Right lobe of liver (tissue), 6 donors: ENCODE measurements around the gene HABP4. TPM values are rescaled to one million over a fixed set of nuclear protein-coding genes. Genes with fewer than 3 reads are reported as not detected.

Experiments used
- ATAC-seq, 4 donors: fragments of 200-7000 bp; cut with Tn5 transposase; one replicate each; pipeline ENCODE4 v1.9.1; 2020; ENCODE audit warnings: mild to moderate bottlenecking in 4 of 4, moderate library complexity in 4 of 4
- DNase-seq, 3 donors: peaks; one replicate each; pipeline ENCODE4 v3.0.0-alpha.2; 2020
- H3K27ac ChIP-seq, 3 donors: fragments of 200-600 bp; one replicate each; pipeline ENCODE4 v1.8.0; 2022
- H3K27me3 ChIP-seq, 2 donors: fragments of 200-600 bp; one replicate each; pipeline ENCODE4 v1.8.0; 2022
- H3K36me3 ChIP-seq, 4 donors: fragments of 200-600 bp; sonication (generic) in 1 of 4; one replicate each; pipeline versions ENCODE4 v1.5.1 to v1.8.0; 2017 to 2022; ENCODE audit warnings: control low read depth in 1 of 4
- H3K4me1 ChIP-seq, 4 donors: fragments of 200-600 bp; sonication (generic) in 1 of 4; one replicate each; pipeline versions ENCODE4 v1.5.1 to v1.8.0; 2017 to 2022; ENCODE audit warnings: control low read depth in 1 of 4
- H3K4me3 ChIP-seq, 3 donors: fragments of 200-600 bp; one replicate each; pipeline ENCODE4 v1.8.0; 2022
- H3K9me3 ChIP-seq, 4 donors: fragments of 200-600 bp; sonication (generic) in 1 of 4; one replicate each; pipeline versions ENCODE4 v1.5.1 to v1.8.0; 2017 to 2022; ENCODE audit warnings: control low read depth in 1 of 4
- POLR2A ChIP-seq: fragments of 450-650 bp; IDR thresholded peaks from one replicate; pipeline ENCODE4 v1.6.1; 2017; ENCODE audit warnings: antibody characterized with exemption, mild to moderate bottlenecking
- WGBS: methylation state at CpG from one replicate; pipeline ENCODE4 v1.1.6; 2018; ENCODE audit warnings: low coverage, low lambda C conversion rate; ENCODE audit not compliant: insufficient coverage; ENCODE audit errors: missing lambda C conversion rate; 5-methylcytosine and 5-hydroxymethylcytosine counted together
- intact Hi-C, 2 donors: fragments of 100-400 bp; cut with DNase I; formaldehyde crosslinking; loops; one replicate each; pipeline versions ENCODE4 v1.11.2 to v1.14.1; 2022
- total RNA-seq, 6 experiments: library from RNA; depleted of rRNA in 2 of 6; stranded (reverse); fragments of >200 nt in 2 of 6; fragmentation: NEBNext Ultra II Directional in 3 of 6; extraction: Animal tissue kit (Norgen Biotek cat#: 25700) in 3 of 6; gene quantifications; one replicate each; pipeline versions ENCODE4 v1.1.0 to v1.2.4, GENCODE V29; 2016 to 2023
- TF ChIP-seq, protein P1 (sequence below), 4 donors: fragments of 200-600 bp in 3 of 4; fragments of 450-650 bp in 1 of 4; IDR thresholded peaks; one replicate each; pipeline versions ENCODE4 v1.5.1 to v1.8.0; 2016 to 2022; ENCODE audit warnings: antibody characterized with exemption in 4 of 4, mild to moderate bottlenecking in 2 of 4
- donor health status: DM: no; HTN: yes; CAD: no.
- donor health status: DM: no; HTN: no; CAD: no.
- donor health status: DM: no; HTN: no; CAD: no.
- donor health status: DM: no; HTN: yes; CAD: no.
- donor health status: DM: no; HTN: yes; CAD: no.

HABP4 gene
- total RNA-seq, 6 experiments from 2014 or later: 1.4 to 6.2 (median 4.7) TPM

GRCh38 chr9:96430377-96430776 is 19.6 kb upstream of the HABP4 start:
- H3K4me3 ChIP-seq: no peak overlapping the region
- no peak overlapping the region for H3K27ac ChIP-seq
- TF ChIP-seq, protein P1, sequence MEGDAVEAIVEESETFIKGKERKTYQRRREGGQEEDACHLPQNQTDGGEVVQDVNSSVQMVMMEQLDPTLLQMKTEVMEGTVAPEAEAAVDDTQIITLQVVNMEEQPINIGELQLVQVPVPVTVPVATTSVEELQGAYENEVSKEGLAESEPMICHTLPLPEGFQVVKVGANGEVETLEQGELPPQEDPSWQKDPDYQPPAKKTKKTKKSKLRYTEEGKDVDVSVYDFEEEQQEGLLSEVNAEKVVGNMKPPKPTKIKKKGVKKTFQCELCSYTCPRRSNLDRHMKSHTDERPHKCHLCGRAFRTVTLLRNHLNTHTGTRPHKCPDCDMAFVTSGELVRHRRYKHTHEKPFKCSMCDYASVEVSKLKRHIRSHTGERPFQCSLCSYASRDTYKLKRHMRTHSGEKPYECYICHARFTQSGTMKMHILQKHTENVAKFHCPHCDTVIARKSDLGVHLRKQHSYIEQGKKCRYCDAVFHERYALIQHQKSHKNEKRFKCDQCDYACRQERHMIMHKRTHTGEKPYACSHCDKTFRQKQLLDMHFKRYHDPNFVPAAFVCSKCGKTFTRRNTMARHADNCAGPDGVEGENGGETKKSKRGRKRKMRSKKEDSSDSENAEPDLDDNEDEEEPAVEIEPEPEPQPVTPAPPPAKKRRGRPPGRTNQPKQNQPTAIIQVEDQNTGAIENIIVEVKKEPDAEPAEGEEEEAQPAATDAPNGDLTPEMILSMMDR (IDR thresholded peaks at IDR 0.05): no peak
- WGBS: 100% methylated on average over 2 of the region's 2 CpGs
- no peaks in the 10 kb centered on the region for H3K4me1 ChIP-seq
- no peaks in the 10 kb centered on the region for H3K27me3 ChIP-seq
- intact Hi-C loops: no loop called here
- no peak for ATAC-seq
- DNase-seq: no peak
- no peaks in the 10 kb centered on the region for H3K9me3 ChIP-seq
- H3K36me3 ChIP-seq: no peaks in the 10 kb centered on the region

DNA sequence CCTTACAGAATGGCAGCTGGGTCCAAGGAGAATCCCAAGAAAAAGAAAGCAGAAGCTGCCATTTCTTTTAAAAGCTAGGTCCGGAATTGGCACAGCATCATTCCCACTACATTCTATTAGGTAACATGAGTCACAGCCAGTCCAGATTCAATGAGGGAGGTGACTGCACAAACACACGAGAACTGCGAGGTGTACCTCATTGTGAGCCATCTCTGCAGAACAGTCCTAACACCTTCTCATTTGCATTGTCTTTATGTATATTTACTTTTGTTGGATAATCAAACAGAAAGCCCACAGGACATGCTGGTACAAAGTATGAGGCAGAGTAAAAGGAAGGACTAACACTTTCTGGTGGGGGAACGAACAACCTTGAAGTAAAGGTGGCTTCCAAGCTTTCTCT is 14.6 kb upstream of the HABP4 start:
- ATAC-seq: no peak
- no peak overlapping the region for H3K4me3 ChIP-seq
- intact Hi-C loops: no loop called here

DNA sequence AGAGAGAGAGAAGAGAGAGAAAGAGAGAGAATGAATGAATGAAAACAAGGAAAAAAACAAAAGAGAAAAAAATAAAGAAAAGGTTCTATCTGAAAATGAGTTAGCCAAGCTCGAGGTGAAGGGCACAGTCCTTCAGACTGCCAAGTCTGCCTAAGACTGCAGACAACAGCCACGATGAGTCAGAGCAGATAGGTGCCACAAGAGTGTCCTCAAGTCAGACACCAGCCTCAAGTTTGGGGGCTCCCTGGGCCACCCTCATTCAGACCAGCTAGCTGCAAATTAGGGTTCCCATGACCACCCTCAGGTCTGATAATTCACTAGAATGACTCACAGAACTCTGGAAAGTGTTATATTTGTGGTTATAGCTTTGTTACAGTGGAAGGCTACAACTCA is 13.9 kb upstream of the HABP4 start:
- Histone ChIP-seq H3K4me3 (no peak overlapping the region), H3K9me3 (no peaks in the 10 kb centered on the region), H3K27me3 (no peaks in the 10 kb centered on the region), H3K4me1 (no peaks in the 10 kb centered on the region), H3K36me3 (no peaks in the 10 kb centered on the region), H3K27ac (no peak overlapping the region)
- 49% methylated on average over 2 of the region's 2 CpGs for WGBS
- TF ChIP-seq, protein P1 (IDR thresholded peaks at IDR 0.05): no peak
- TF ChIP-seq POLR2A: no peak
- DNase-seq (no peak), ATAC-seq (no peak)
- intact Hi-C loops: no loop called here

More for the DNA sequence above, 14.6 kb upstream of the HABP4 start:
- no peak for DNase-seq
- H3K9me3 ChIP-seq: no peaks in the 10 kb centered on the region
- 95% methylated on average over 4 of the region's 4 CpGs for WGBS
- no peaks in the 10 kb centered on the region for H3K4me1 ChIP-seq
- TF ChIP-seq, protein P1 (IDR thresholded peaks at IDR 0.05): no peak
- TF ChIP-seq POLR2A: no peak
- H3K27me3 ChIP-seq: no peaks in the 10 kb centered on the region
- no peak overlapping the region for H3K27ac ChIP-seq
- H3K36me3 ChIP-seq: no peaks in the 10 kb centered on the region

- TF ChIP-seq, protein P1 (IDR thresholded peaks at IDR 0.05): no peak
- TF ChIP-seq POLR2A: no peak
- Histone ChIP-seq H3K27ac (no peak overlapping the region), H3K4me3 (no peak overlapping the region), H3K4me1 (no peaks in the 10 kb centered on the region), H3K9me3 (no peaks in the 10 kb centered on the region), H3K27me3 (no peaks in the 10 kb centered on the region), H3K36me3 (no peaks in the 10 kb centered on the region)
- intact Hi-C loops: no loop called here
- ATAC-seq: peak; percentile 82 to 93 (median 82)
- WGBS: 66% methylated on average over 7 of the region's 15 CpGs
- peak; percentile 61 to 71 (median 69) for DNase-seq
These were observed 13.4 kb upstream of the HABP4 start for GRCh38 chr9:96436456-96437126.
